ENCODE data around the gene CA11.
A peak's percentile ranks its signal among the peaks of the same experiment; 100 is the strongest.

Gene CA11

GRCh38 chr19:48624067-48624594 is 21.9 kb downstream of the CA11 start:
- Histone ChIP-seq H3K9ac (ENCODE audit: low read depth in 1 of 2, low read length in 2 of 2) (peak overlapping the region; percentile 79), H3K4me1 (ENCODE audit: control insufficient read depth in 2 of 2, insufficient read depth in 2 of 2, low read length in 2 of 2) (peaks cover 37 to 55% of the 10 kb centered on the region in 2 donors), H3K9me3 (ENCODE audit: control insufficient read depth in 2 of 2, low read length in 2 of 2) (no peaks in the 10 kb centered on the region), H3K27me3 (ENCODE audit: control insufficient read depth in 2 of 2, insufficient read depth in 2 of 2, low read length in 2 of 2) (no peaks in the 10 kb centered on the region), H3K27ac (ENCODE audit: low read depth in 2 of 2, low read length in 2 of 2) (peak overlapping the region; percentile 86 to 89), H3K4me3 (ENCODE audit: low read length in 2 of 2) (peak overlapping the region; percentile 69 to 77), H3K36me3 (ENCODE audit: control insufficient read depth in 2 of 2, insufficient read depth in 2 of 2, low read length in 2 of 2) (peaks cover 0 to 2% of the 10 kb centered on the region in 2 donors)

DNA sequence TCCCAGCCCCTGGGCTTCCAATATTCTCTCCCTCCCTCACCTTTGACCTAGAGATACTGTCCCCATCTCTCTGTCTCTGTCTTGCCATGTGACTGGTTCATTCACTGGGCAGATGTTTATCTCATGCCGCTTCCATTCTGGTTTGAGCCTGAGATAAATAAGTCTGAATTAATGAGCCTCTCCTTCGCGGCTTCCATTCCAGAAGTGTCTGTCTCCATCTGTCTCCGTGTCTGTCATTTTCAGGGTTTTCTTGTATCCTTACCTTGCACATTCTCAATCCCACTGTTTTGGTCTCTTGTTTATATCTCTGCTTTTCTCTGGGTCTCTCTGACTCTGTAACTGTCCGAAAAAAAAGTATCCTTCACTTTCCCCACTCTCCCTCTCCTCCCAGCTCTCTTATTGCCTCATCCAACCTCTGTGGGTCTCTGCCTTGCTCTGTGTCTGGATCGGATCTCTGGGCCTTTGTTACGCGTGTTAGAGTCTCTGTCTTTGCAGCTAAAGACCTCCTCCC is 22.4 kb downstream of the CA11 start:
- peak overlapping the region; percentile 60 to 79 for H3K9ac ChIP-seq (ENCODE audit: low read depth in 1 of 2, low read length in 2 of 2)
- no peaks in the 10 kb centered on the region for H3K9me3 ChIP-seq (ENCODE audit: control insufficient read depth in 2 of 2, low read length in 2 of 2)
- H3K4me1 ChIP-seq (ENCODE audit: control insufficient read depth in 2 of 2, insufficient read depth in 2 of 2, low read length in 2 of 2) = peaks cover 37 to 53% of the 10 kb centered on the region in 2 donors
- peaks cover 0 to 2% of the 10 kb centered on the region in 2 donors for H3K36me3 ChIP-seq (ENCODE audit: control insufficient read depth in 2 of 2, insufficient read depth in 2 of 2, low read length in 2 of 2)
- no peaks in the 10 kb centered on the region for H3K27me3 ChIP-seq (ENCODE audit: control insufficient read depth in 2 of 2, insufficient read depth in 2 of 2, low read length in 2 of 2)
- peak overlapping the region; percentile 55 to 86 for H3K27ac ChIP-seq (ENCODE audit: low read depth in 2 of 2, low read length in 2 of 2)
- H3K4me3 ChIP-seq (ENCODE audit: low read length in 2 of 2) = peak overlapping the region; percentile 61 to 77

- Histone ChIP-seq H3K27me3 (ENCODE audit: control insufficient read depth in 2 of 2, insufficient read depth in 2 of 2, low read length in 2 of 2) (no peaks in the 10 kb centered on the region), H3K4me1 (ENCODE audit: control insufficient read depth in 2 of 2, insufficient read depth in 2 of 2, low read length in 2 of 2) (peaks cover 48 to 54% of the 10 kb centered on the region in 2 donors), H3K36me3 (ENCODE audit: control insufficient read depth in 2 of 2, insufficient read depth in 2 of 2, low read length in 2 of 2) (peaks cover 25 to 26% of the 10 kb centered on the region in 2 donors), H3K9me3 (ENCODE audit: control insufficient read depth in 2 of 2, low read length in 2 of 2) (no peaks in the 10 kb centered on the region), H3K9ac (ENCODE audit: low read depth in 1 of 2, low read length in 2 of 2) (peak overlapping the region; percentile 83 to 84), H3K27ac (ENCODE audit: low read depth in 2 of 2, low read length in 2 of 2) (peak overlapping the region; percentile 95 to 97), H3K4me3 (ENCODE audit: low read length in 2 of 2) (peak overlapping the region; percentile 89 to 98)
Observed at GRCh38 chr19:48619692-48620585, 26.0 kb downstream of the CA11 start.

GRCh38 chr19:48618916-48619691 is 26.9 kb downstream of the CA11 start, which contains the start of the genes RPL18 and SPHK2:
Gene RPL18, minus strand, starts transcription at chr19:48619178. Its CDS starts 35 bp downstream, at chr19:48619143.
Gene SPHK2, plus strand, starts transcription at chr19:48619506. Its CDS starts 1,009 bp downstream, at chr19:48620515.
- Histone ChIP-seq H3K4me1 (ENCODE audit: control insufficient read depth in 2 of 2, insufficient read depth in 2 of 2, low read length in 2 of 2) (peaks cover 45 to 50% of the 10 kb centered on the region in 2 donors), H3K36me3 (ENCODE audit: control insufficient read depth in 2 of 2, insufficient read depth in 2 of 2, low read length in 2 of 2) (peaks cover 25 to 26% of the 10 kb centered on the region in 2 donors), H3K4me3 (ENCODE audit: low read length in 2 of 2) (peak within 1 kb of the TSS; percentile 90 to 98), H3K9ac (ENCODE audit: low read depth in 1 of 2, low read length in 2 of 2) (peak within 1 kb of the TSS; percentile 93 to 99), H3K9me3 (ENCODE audit: control insufficient read depth in 2 of 2, low read length in 2 of 2) (no peaks in the 10 kb centered on the region), H3K27me3 (ENCODE audit: control insufficient read depth in 2 of 2, insufficient read depth in 2 of 2, low read length in 2 of 2) (no peaks in the 10 kb centered on the region), H3K27ac (ENCODE audit: low read depth in 2 of 2, low read length in 2 of 2) (peak within 1 kb of the TSS; percentile 95 to 97)

DNA sequence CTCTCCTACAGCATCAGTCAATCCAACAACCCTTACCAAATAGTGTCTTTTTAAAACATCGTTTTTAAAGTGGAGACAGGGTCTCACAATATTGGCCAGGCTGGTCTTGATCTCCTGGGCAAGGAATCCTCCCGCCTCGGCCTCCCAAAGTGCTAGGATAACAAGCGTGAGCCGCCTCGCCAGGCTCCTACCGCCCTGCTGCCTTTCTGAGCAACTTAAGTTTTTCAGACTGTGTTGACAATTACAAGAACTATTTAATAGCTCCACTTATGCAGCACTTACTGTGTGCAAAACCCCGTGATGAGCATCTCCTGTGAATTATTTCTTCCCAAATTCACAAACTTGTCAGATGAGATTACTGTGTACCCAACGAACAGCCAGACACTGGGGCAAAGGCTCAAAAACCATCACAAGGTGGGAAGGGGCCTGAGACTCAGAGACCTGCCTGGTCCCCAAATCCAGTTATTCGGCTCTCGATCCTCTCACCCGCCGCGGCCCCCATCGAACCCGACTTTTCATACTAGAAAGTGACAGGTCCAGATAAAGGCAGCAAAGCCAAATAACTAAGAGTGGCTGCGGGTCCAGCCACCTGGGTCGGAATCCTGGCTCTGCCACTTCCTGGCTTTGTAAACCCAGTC is 27.6 kb downstream of the CA11 start:
- Histone ChIP-seq H3K4me1 (ENCODE audit: control insufficient read depth in 2 of 2, insufficient read depth in 2 of 2, low read length in 2 of 2) (peaks cover 45 to 50% of the 10 kb centered on the region in 2 donors), H3K27me3 (ENCODE audit: control insufficient read depth in 2 of 2, insufficient read depth in 2 of 2, low read length in 2 of 2) (no peaks in the 10 kb centered on the region), H3K36me3 (ENCODE audit: control insufficient read depth in 2 of 2, insufficient read depth in 2 of 2, low read length in 2 of 2) (peaks cover 25 to 26% of the 10 kb centered on the region in 2 donors), H3K9me3 (ENCODE audit: control insufficient read depth in 2 of 2, low read length in 2 of 2) (no peaks in the 10 kb centered on the region), H3K4me3 (ENCODE audit: low read length in 2 of 2) (peak overlapping the region; percentile 90 to 98), H3K9ac (ENCODE audit: low read depth in 1 of 2, low read length in 2 of 2) (peak overlapping the region; percentile 93 to 99), H3K27ac (ENCODE audit: low read depth in 2 of 2, low read length in 2 of 2) (peak overlapping the region; percentile 95 to 97)

DNA sequence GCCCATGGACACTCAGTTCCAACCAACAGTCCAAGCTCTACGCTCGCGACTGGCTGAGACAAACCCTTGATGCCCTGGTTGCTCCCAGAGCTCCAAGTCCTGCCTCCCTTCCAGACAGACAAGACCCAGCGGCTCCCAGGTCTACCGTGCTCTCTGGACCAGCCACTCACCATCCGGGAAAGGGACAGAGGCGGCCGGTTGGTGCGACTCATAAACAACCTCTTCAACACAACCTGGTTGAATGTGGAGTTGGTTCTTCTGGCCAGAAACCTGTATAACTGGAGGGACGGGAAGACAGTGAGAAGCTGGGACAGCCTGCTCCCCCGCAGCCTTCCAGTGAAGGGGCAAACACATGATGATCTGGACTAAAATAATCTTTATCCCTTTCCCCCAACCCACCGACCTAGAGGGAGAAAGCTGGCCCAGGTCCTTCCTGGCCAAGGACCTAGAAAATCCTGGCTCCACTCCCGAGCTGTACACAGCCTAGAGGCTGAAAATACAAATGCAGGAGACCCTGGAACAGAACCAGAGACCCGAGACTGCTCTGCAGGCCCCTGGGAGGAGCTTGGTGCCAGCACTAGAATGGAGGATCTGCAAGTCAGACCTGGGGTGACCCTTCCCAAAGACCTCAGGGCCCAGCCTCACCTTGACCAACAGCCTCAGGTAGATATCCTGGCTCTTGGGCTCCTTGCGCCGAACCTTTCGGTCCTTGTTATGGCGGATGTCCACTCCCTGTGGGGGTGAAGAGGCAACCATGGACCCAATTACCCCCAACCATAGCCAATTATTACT is 28.6 kb downstream of the CA11 start:
- peak overlapping the region; percentile 95 to 97 for H3K27ac ChIP-seq (ENCODE audit: low read depth in 2 of 2, low read length in 2 of 2)
- peak overlapping the region; percentile 93 to 99 for H3K9ac ChIP-seq (ENCODE audit: low read depth in 1 of 2, low read length in 2 of 2)
- peaks cover 43 to 47% of the 10 kb centered on the region in 2 donors for H3K4me1 ChIP-seq (ENCODE audit: control insufficient read depth in 2 of 2, insufficient read depth in 2 of 2, low read length in 2 of 2)
- H3K27me3 ChIP-seq (ENCODE audit: control insufficient read depth in 2 of 2, insufficient read depth in 2 of 2, low read length in 2 of 2) = no peaks in the 10 kb centered on the region
- no peaks in the 10 kb centered on the region for H3K9me3 ChIP-seq (ENCODE audit: control insufficient read depth in 2 of 2, low read length in 2 of 2)
- peaks cover 25 to 26% of the 10 kb centered on the region in 2 donors for H3K36me3 ChIP-seq (ENCODE audit: control insufficient read depth in 2 of 2, insufficient read depth in 2 of 2, low read length in 2 of 2)
- H3K4me3 ChIP-seq (ENCODE audit: low read length in 2 of 2) = peak overlapping the region; percentile 90 to 98

DNA sequence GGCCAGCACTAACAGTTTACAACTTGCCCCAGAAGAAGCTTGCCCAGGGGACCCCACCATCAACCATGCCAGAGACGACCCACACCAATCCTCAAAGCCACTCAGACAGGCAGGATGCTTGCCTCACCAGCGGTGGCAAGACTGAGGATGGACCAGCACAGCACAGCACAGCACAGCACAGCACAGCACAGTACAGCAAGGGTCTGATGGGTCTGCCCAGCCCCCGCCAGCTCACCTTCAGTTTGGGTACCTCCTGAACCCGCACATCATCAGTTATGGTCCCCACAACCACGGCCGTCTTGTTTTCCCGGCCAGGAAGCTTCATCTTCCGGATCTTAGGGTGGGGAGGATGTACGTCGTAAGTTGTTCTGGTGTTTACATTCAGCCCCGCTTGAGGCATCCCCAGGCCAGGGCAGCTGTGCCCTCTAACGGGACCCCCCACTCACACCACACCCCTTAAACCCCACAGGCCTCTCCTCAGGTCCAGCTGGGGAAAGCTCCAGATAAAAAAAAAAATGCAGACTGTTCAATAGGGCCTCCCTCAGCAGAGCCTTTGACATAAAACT is 29.4 kb downstream of the CA11 start:
- H3K4me1 ChIP-seq (ENCODE audit: control insufficient read depth in 2 of 2, insufficient read depth in 2 of 2, low read length in 2 of 2) = peaks cover 50 to 53% of the 10 kb centered on the region in 2 donors
- H3K36me3 ChIP-seq (ENCODE audit: control insufficient read depth in 2 of 2, insufficient read depth in 2 of 2, low read length in 2 of 2) = peaks cover 25 to 29% of the 10 kb centered on the region in 2 donors
- peak overlapping the region; percentile 38 to 99 for H3K9ac ChIP-seq (ENCODE audit: low read depth in 1 of 2, low read length in 2 of 2)
- H3K9me3 ChIP-seq (ENCODE audit: control insufficient read depth in 2 of 2, low read length in 2 of 2) = no peaks in the 10 kb centered on the region
- H3K27ac ChIP-seq (ENCODE audit: low read depth in 2 of 2, low read length in 2 of 2) = peak overlapping the region; percentile 95 to 97
- no peaks in the 10 kb centered on the region for H3K27me3 ChIP-seq (ENCODE audit: control insufficient read depth in 2 of 2, insufficient read depth in 2 of 2, low read length in 2 of 2)
- peak overlapping the region in 1 of 2 donors; percentile 90 for H3K4me3 ChIP-seq (ENCODE audit: low read length in 2 of 2)

DNA sequence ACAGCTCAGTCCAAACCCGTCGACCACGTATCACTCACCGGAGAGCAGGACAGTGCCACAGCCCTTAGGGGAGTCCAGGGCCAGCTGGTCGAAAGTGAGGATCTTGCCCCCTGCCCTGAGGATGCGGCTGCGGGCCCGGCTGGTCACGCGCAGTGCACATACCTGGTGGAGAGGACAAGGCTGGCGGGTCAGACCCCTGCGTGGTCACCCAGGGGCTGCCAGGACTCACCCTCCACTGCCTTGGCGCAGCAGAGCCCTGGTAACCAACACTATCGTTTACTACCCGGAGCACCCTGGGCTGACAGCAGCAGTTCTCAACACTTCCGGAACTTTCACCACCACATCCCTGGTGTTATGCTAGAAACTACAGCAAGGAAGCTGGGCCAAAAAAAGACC is 29.9 kb downstream of the CA11 start:
- peaks cover 25 to 29% of the 10 kb centered on the region in 2 donors for H3K36me3 ChIP-seq (ENCODE audit: control insufficient read depth in 2 of 2, insufficient read depth in 2 of 2, low read length in 2 of 2)
- peak overlapping the region in 1 of 2 donors; percentile 9 for H3K4me3 ChIP-seq (ENCODE audit: low read length in 2 of 2)
- peak overlapping the region; percentile 95 to 97 for H3K27ac ChIP-seq (ENCODE audit: low read depth in 2 of 2, low read length in 2 of 2)
- H3K4me1 ChIP-seq (ENCODE audit: control insufficient read depth in 2 of 2, insufficient read depth in 2 of 2, low read length in 2 of 2) = peaks cover 50 to 53% of the 10 kb centered on the region in 2 donors
- H3K9ac ChIP-seq (ENCODE audit: low read depth in 1 of 2, low read length in 2 of 2) = peak overlapping the region; percentile 38 to 99
- H3K27me3 ChIP-seq (ENCODE audit: control insufficient read depth in 2 of 2, insufficient read depth in 2 of 2, low read length in 2 of 2) = no peaks in the 10 kb centered on the region
- no peaks in the 10 kb centered on the region for H3K9me3 ChIP-seq (ENCODE audit: control insufficient read depth in 2 of 2, low read length in 2 of 2)
